ENCODE results near the gene HDAC4.

HDAC4 gene

GRCh38 chr2:239132156-239132709 lies 268.6 kb downstream of the HDAC4 start:
- no peak for DNase-seq (ENCODE audit: low read depth)
- no peak for TF ChIP-seq CTCF (IDR thresholded peaks at IDR 0.05; ENCODE audit: control insufficient read depth, insufficient read depth, low read depth, low read length, missing control alignments)
- H3K4me3 ChIP-seq (ENCODE audit: control insufficient read depth, low read depth, low read length): no peak overlapping the region

GRCh38 chr2:239131521-239131920 lies 269.3 kb downstream of the HDAC4 start:
- TF ChIP-seq CTCF (IDR thresholded peaks at IDR 0.05; ENCODE audit: control insufficient read depth, insufficient read depth, low read depth, low read length, missing control alignments): no peak
- no peak overlapping the region for H3K4me3 ChIP-seq (ENCODE audit: control insufficient read depth, low read depth, low read length)
- DNase-seq (ENCODE audit: low read depth): no peak

GRCh38 chr2:239130786-239131325 lies 270.0 kb downstream of the HDAC4 start:
- no peak for DNase-seq (ENCODE audit: low read depth)
- no peak overlapping the region for H3K4me3 ChIP-seq (ENCODE audit: control insufficient read depth, low read depth, low read length)
- no peak for TF ChIP-seq CTCF (IDR thresholded peaks at IDR 0.05; ENCODE audit: control insufficient read depth, insufficient read depth, low read depth, low read length, missing control alignments)

GRCh38 chr2:239130041-239130440 lies 270.8 kb downstream of the HDAC4 start:
- no peak for TF ChIP-seq CTCF (IDR thresholded peaks at IDR 0.05; ENCODE audit: control insufficient read depth, insufficient read depth, low read depth, low read length, missing control alignments)
- H3K4me3 ChIP-seq (ENCODE audit: control insufficient read depth, low read depth, low read length): no peak overlapping the region

GRCh38 chr2:239129147-239129920 lies 271.5 kb downstream of the HDAC4 start:
- DNase-seq (ENCODE audit: low read depth): no peak
- TF ChIP-seq CTCF (IDR thresholded peaks at IDR 0.05; ENCODE audit: control insufficient read depth, insufficient read depth, low read depth, low read length, missing control alignments): no peak
- H3K4me3 ChIP-seq (ENCODE audit: control insufficient read depth, low read depth, low read length): no peak overlapping the region

More at GRCh38 chr2:239130041-239130440, 270.8 kb downstream of the HDAC4 start:
- no peak for DNase-seq (ENCODE audit: low read depth)

- H3K4me3 ChIP-seq (ENCODE audit: control insufficient read depth, low read depth, low read length): no peak overlapping the region
- no peak for TF ChIP-seq CTCF (IDR thresholded peaks at IDR 0.05; ENCODE audit: control insufficient read depth, insufficient read depth, low read depth, low read length, missing control alignments)
- DNase-seq (ENCODE audit: low read depth): no peak
These were observed 272.1 kb downstream of the HDAC4 start for GRCh38 chr2:239128706-239129105.

Data from AG09309 (cell line).